Progenitor cell of endocrine pancreas (in vitro differentiated cells): Measurements from ENCODE around the gene SZT2. TPM values are rescaled to one million over a fixed set of nuclear protein-coding genes. Genes with fewer than 3 reads are reported as not detected.

Experiments
- DNase-seq: peaks from one replicate; pipeline ENCODE4 v3.0.0; 2021; ENCODE audit warnings: low spot score; ENCODE audit not compliant: unreplicated experiment
- H3K27ac Mint-ChIP-seq: 2 replicates; pipeline ENCODE4 v1.8.0; 2021; ENCODE audit warnings: mild to moderate bottlenecking, moderate library complexity, mixed read lengths
- H3K27me3 Mint-ChIP-seq: 2 replicates; pipeline ENCODE4 v1.8.0; 2021; ENCODE audit warnings: mixed read lengths
- H3K36me3 Mint-ChIP-seq: 2 replicates; pipeline ENCODE4 v1.8.0; 2022; ENCODE audit warnings: mixed read lengths; ENCODE audit not compliant: insufficient read depth
- H3K4me1 Mint-ChIP-seq: 2 replicates; pipeline ENCODE4 v1.8.0; 2021; ENCODE audit warnings: low read depth, mixed read lengths
- H3K4me3 Mint-ChIP-seq: 2 replicates; pipeline ENCODE4 v1.8.0; 2021; ENCODE audit warnings: low read depth, mild to moderate bottlenecking, moderate library complexity, mixed read lengths
- H3K9me3 Mint-ChIP-seq: 2 replicates; pipeline ENCODE4 v1.8.0; 2021; ENCODE audit warnings: low read depth, mixed read lengths
- CTCF ChIP-seq: fragments of 200-600 bp; sonication (generic); IDR thresholded peaks from one replicate; pipeline ENCODE4 v1.5.0; 2021; ENCODE audit warnings: antibody characterized with exemption, mild to moderate bottlenecking; ENCODE audit not compliant: unreplicated experiment
- long read RNA-seq: library from polyadenylated mRNA; unstranded; transcript quantifications from one replicate; pipeline ENCODE4 v2.0.0, GENCODE V29; 2020
- total RNA-seq: library from RNA; stranded (reverse); gene quantifications from 2 replicates; pipeline ENCODE4 v1.2.1, GENCODE V29; 2021

Gene SZT2
- 75.4 and 75.7 TPM in 2 replicates for total RNA-seq
- long read RNA-seq, full-length matches to known transcripts, result 1 of 13 reads
- long read RNA-seq, partial matches to known transcripts, result 4 of 13 reads
- long read RNA-seq, other reads (novel, unspliced or antisense), result 8 of 13 reads

DNA sequence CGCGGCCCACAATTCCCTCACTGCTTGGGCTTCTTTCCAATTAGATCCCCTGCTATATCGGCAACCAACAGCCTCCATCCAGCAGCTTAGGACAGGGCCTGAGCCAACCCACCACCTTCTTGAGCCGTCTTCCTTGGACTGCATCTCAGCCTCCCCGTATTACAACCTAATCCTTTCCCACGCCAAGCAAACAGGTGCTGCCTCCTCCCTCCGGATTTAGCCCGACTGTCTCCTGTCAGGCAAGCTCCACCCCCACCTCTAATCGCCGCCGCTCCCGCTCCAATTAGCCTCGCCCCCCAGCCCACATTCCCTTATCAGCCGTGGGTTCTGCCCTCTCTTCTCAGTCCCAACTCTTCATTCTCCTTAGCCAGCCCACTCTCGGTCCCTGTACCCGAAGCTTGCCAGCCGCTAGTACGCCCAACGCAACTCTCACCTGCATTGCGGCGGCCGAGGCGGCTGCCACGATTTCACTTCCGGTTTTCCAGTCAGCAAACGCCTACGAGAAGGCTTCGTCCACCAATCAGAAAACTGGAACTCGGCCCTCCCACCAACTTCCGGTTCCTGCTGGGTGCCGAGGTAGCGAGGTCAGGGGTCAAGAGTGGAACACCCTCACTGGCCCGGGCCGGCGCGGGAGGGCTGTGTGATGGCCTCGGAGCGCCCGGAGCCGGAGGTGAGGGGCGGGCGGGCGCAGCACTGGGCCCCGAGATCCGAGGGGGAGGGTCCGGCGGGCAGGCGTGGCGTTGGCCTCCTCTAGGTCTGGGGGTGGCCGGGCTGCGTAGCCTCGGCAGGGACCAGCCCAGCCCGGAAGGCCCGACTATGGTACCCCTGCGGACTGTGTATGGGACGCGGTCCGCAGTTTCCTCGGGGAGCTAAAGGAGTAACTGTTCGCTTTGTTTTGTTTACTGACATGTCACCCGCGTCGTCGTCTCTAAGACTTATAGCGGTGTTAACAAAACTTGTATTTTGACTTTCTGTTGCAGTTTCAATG is at the start of gene SZT2, which contains the start of gene MED8:
SZT2 (plus strand) TSS at position 574 of the 988 bp plus-strand sequence; CDS start at position 644, 70 bp downstream.
MED8 (minus strand) TSS at position 475 of the 988 bp plus-strand sequence; CDS start at position 439, 36 bp downstream.
- Mint-ChIP-seq H3K36me3 (peaks cover 7% of the 10 kb centered on the region), H3K27ac (peak within 1 kb of the TSS; percentile 99), H3K9me3 (no peaks in the 10 kb centered on the region), H3K4me1 (peaks cover 19% of the 10 kb centered on the region), H3K4me3 (peak within 1 kb of the TSS; percentile 99), H3K27me3 (no peaks in the 10 kb centered on the region)
- TF ChIP-seq CTCF, result no peak
- DNase-seq, result peak; percentile 92

- no peak for DNase-seq
- Mint-ChIP-seq H3K9me3 (no peaks in the 10 kb centered on the region), H3K27ac (no peak overlapping the region), H3K4me1 (peaks cover 9% of the 10 kb centered on the region), H3K36me3 (no peaks in the 10 kb centered on the region), H3K4me3 (no peak overlapping the region), H3K27me3 (no peaks in the 10 kb centered on the region)
- TF ChIP-seq CTCF, result no peak
Observed at GRCh38 chr1:43340559-43340958, 49.1 kb upstream of the SZT2 start.

- H3K4me3 Mint-ChIP-seq, result no peak overlapping the region
Observed at GRCh38 chr1:43344267-43344850, 45.3 kb upstream of the SZT2 start.

GRCh38 chr1:43345120-43345519 is 44.6 kb upstream of the SZT2 start:
- TF ChIP-seq CTCF, result no peak
- Mint-ChIP-seq H3K27me3 (peaks cover 6% of the 10 kb centered on the region), H3K27ac (no peak overlapping the region), H3K4me3 (no peak overlapping the region), H3K9me3 (no peaks in the 10 kb centered on the region), H3K36me3 (no peaks in the 10 kb centered on the region), H3K4me1 (peaks cover 24% of the 10 kb centered on the region)
- DNase-seq, result no peak

More at GRCh38 chr1:43344267-43344850, 45.3 kb upstream of the SZT2 start:
- peaks cover 17% of the 10 kb centered on the region for H3K4me1 Mint-ChIP-seq
- no peaks in the 10 kb centered on the region for H3K36me3 Mint-ChIP-seq
- no peaks in the 10 kb centered on the region for H3K9me3 Mint-ChIP-seq
- TF ChIP-seq CTCF, result no peak
- peaks cover 6% of the 10 kb centered on the region for H3K27me3 Mint-ChIP-seq
- no peak for DNase-seq
- H3K27ac Mint-ChIP-seq, result no peak overlapping the region

DNA sequence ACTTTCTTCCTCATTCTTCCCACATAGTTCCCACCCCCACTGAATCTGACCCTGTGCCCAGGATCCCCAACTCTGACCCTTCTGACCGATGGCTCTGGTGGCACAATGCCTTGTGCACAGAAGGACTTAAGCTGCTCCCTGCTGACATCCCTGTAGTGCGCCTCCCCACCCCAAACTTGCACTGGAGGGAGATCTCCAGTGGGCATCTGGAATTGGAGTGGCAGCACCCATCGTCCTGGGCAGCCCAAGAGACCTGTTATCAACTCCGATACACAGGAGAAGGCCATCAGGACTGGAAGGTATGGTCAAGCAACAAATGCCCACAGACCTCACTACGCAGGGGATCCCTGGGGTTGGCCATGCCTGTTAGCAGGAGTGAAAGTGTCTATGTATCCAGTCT is 43.1 kb upstream of the SZT2 start:
- Mint-ChIP-seq H3K9me3 (no peaks in the 10 kb centered on the region), H3K27me3 (peaks cover 6% of the 10 kb centered on the region), H3K36me3 (no peaks in the 10 kb centered on the region), H3K4me3 (no peak overlapping the region), H3K4me1 (peaks cover 25% of the 10 kb centered on the region), H3K27ac (no peak overlapping the region)
- DNase-seq, result no peak
- no peak for TF ChIP-seq CTCF
